OCI-LY3 (cell line): ENCODE results near the gene DGKB.

Experiments used
- H2AFZ ChIP-seq: fragments of 200-600, 300-600 bp; shearing (Covaris generic); 2 replicates; pipeline ENCODE4 v1.6.0; 2014; ENCODE audit warnings: antibody characterized with exemption, low read depth, low read length
- H3K27ac ChIP-seq: fragments of 200-600, 300-600 bp; sonication (generic); 2 replicates; pipeline ENCODE4 v1.5.1; 2014; ENCODE audit warnings: mild to moderate bottlenecking, low read length, moderate library complexity, mixed read lengths
- H3K27me3 ChIP-seq: fragments of 200-600, 300-600 bp; sonication (generic); 2 replicates; pipeline ENCODE4 v1.6.1; 2014; ENCODE audit warnings: low read depth, low read length, mixed read lengths
- H3K36me3 ChIP-seq: fragments of 200-600, 300-600 bp; sonication (generic); replicated peaks from 2 replicates; pipeline ENCODE3; 2014; ENCODE audit warnings: low read depth, low read length, mixed read lengths
- H3K4me1 ChIP-seq: fragments of 300-600, 200-600 bp; sonication (generic); 2 replicates; pipeline ENCODE4 v1.6.1; 2014; ENCODE audit warnings: low read length, mixed read lengths
- H3K4me2 ChIP-seq: fragments of 200-600, 300-600 bp; sonication (generic); 2 replicates; pipeline ENCODE4 v1.6.1; 2014; ENCODE audit warnings: low read length, mixed read lengths
- H3K4me3 ChIP-seq: fragments of 300-600, 200-600 bp; sonication (generic); 2 replicates; pipeline ENCODE4 v1.5.1; 2014; ENCODE audit warnings: antibody characterized with exemption, mild to moderate bottlenecking, low read length, moderate library complexity
- H3K79me2 ChIP-seq: fragments of 300-600, 200-600 bp; shearing (Covaris generic); 2 replicates; pipeline ENCODE4 v1.6.1; 2014; ENCODE audit warnings: mild to moderate bottlenecking, low read length, mixed read lengths
- H3K9ac ChIP-seq: fragments of 300-600, 200-600 bp; shearing (Covaris generic); 2 replicates; pipeline ENCODE4 v1.6.0; 2014; ENCODE audit warnings: mild to moderate bottlenecking, low read length, moderate library complexity
- H3K9me3 ChIP-seq: fragments of 200-600, 300-600 bp; shearing (Covaris generic); 2 replicates; pipeline ENCODE4 v1.6.1; 2014; ENCODE audit warnings: low read length, mixed read lengths; ENCODE audit not compliant: insufficient read depth
- H4K20me1 ChIP-seq: fragments of 200-600, 300-600 bp; sonication (generic); 2 replicates; pipeline ENCODE4 v1.6.1; 2016; ENCODE audit warnings: low read length, mixed read lengths; ENCODE audit not compliant: insufficient read depth
- EZH2phosphoT487 ChIP-seq: fragments of 200-600 bp; shearing (Covaris generic); IDR thresholded peaks from 2 replicates; pipeline ENCODE4 v1.6.1; 2018; ENCODE audit warnings: antibody characterized with exemption, mixed run types, low read depth
- TF ChIP-seq, protein P1 (sequence below): fragments of 200-600, 300-600 bp; sonication (generic); IDR thresholded peaks from 2 replicates; pipeline ENCODE4 v1.5.1; 2014; ENCODE audit warnings: antibody characterized with exemption, low read length, low read depth

Gene DGKB

DNA sequence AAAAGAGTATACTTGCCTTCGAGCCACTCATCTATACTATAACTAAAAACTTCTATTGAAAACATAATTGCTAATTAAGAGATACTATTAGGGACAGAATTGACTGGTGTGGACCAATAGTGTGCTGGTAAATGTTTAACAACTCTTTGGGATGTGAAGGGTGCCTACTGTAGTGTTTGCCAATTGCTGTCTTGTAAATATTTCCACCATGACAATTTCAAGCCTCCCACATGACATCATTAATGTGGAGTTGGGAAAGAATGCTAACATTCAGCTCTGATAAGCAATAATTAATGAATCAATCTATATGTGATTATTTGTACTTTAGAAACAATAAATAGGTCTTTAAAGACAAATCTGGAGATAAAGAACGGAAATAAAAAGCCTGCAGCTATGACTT, 136.8 kb downstream of the DGKB start:
- Histone ChIP-seq H3K27me3 (no peaks in the 10 kb centered on the region), H3K36me3 (no peaks in the 10 kb centered on the region), H3K9me3 (no peaks in the 10 kb centered on the region), H4K20me1 (no peaks in the 10 kb centered on the region), H3K79me2 (no peaks in the 10 kb centered on the region), H3K9ac (no peak overlapping the region), H3K27ac (no peak overlapping the region), H3K4me3 (no peak overlapping the region), H3K4me2 (no peak overlapping the region), H2AFZ (no peak overlapping the region), H3K4me1 (peaks cover 5% of the 10 kb centered on the region; the same call in 1 of the 2 replicates)
- no peak for TF ChIP-seq EZH2phosphoT487
- TF ChIP-seq, protein P1, sequence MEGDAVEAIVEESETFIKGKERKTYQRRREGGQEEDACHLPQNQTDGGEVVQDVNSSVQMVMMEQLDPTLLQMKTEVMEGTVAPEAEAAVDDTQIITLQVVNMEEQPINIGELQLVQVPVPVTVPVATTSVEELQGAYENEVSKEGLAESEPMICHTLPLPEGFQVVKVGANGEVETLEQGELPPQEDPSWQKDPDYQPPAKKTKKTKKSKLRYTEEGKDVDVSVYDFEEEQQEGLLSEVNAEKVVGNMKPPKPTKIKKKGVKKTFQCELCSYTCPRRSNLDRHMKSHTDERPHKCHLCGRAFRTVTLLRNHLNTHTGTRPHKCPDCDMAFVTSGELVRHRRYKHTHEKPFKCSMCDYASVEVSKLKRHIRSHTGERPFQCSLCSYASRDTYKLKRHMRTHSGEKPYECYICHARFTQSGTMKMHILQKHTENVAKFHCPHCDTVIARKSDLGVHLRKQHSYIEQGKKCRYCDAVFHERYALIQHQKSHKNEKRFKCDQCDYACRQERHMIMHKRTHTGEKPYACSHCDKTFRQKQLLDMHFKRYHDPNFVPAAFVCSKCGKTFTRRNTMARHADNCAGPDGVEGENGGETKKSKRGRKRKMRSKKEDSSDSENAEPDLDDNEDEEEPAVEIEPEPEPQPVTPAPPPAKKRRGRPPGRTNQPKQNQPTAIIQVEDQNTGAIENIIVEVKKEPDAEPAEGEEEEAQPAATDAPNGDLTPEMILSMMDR, result no peak

DNA sequence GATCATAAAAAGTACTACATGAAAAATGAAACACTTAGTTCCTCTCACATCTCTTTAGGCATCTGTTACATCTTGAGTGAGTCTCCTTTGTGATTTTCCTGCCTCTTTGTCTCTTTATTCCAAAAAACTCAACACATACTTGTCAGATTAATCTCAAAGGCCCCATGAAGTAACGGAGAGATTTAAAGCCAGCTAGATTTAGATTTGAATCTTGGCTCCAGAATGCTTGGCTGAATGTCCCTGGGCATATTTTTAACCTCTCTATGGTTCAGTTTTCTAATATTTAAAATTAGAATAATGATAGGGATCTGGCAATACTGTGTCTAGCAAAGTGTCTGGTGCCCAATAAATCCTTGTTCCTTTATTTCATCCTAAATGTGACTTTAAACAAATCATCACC, 140.0 kb downstream of the DGKB start:
- Histone ChIP-seq H3K4me1 (peaks cover 5% of the 10 kb centered on the region; the same call in 1 of the 2 replicates), H3K9me3 (no peaks in the 10 kb centered on the region), H2AFZ (no peak overlapping the region), H3K27ac (no peak overlapping the region), H3K79me2 (no peaks in the 10 kb centered on the region), H4K20me1 (no peaks in the 10 kb centered on the region), H3K9ac (no peak overlapping the region), H3K36me3 (no peaks in the 10 kb centered on the region), H3K27me3 (no peaks in the 10 kb centered on the region), H3K4me3 (no peak overlapping the region), H3K4me2 (no peak overlapping the region)
- no peak for TF ChIP-seq EZH2phosphoT487
- TF ChIP-seq, protein P1, result no peak

DNA sequence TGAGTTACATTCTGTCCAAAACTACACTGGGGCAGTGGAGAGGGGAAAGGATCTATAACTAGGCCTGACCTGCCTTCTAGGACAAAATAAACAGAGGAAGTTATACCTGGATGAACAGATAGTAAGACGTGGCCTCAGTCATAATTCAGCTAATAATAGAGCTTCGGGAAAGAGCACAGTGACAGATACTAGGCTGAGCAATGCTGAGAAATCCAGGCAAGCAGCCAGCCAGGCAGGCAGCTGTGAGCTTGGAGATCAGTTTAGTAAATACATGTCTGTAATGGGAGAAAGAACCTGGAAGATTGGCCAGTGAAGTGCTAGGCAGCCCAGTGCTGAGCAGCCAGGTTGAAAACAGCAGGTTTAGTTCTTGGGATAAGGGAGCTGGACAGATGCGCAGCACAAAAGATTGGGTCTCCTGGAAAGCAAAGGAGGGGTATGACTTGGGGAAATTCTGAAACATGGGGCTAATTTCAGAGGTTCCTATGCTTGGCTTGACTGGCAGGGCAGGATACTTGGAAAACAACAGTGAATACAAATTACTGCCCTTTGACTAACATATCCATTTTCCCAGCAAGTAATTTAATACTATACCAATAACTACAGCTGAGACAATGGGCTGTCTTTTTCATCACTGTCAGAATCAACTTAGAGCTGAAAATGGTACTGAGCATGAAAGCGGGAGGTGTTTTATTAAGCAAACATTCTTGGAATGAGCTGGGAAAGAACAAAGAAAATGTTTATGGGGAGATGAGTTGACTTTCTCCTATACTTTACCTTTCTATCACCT, 140.8 kb downstream of the DGKB start:
- no peak overlapping the region for H3K4me2 ChIP-seq
- H3K36me3 ChIP-seq, result no peaks in the 10 kb centered on the region
- peaks cover 5% of the 10 kb centered on the region; the same call in 1 of the 2 replicates for H3K4me1 ChIP-seq
- H3K9me3 ChIP-seq, result no peaks in the 10 kb centered on the region
- H2AFZ ChIP-seq, result no peak overlapping the region
- H3K4me3 ChIP-seq, result no peak overlapping the region
- H3K27ac ChIP-seq, result no peak overlapping the region
- no peaks in the 10 kb centered on the region for H3K79me2 ChIP-seq
- no peaks in the 10 kb centered on the region for H3K27me3 ChIP-seq
- no peak overlapping the region for H3K9ac ChIP-seq
- TF ChIP-seq, protein P1, result no peak
- no peak for TF ChIP-seq EZH2phosphoT487
- H4K20me1 ChIP-seq, result no peaks in the 10 kb centered on the region

DNA sequence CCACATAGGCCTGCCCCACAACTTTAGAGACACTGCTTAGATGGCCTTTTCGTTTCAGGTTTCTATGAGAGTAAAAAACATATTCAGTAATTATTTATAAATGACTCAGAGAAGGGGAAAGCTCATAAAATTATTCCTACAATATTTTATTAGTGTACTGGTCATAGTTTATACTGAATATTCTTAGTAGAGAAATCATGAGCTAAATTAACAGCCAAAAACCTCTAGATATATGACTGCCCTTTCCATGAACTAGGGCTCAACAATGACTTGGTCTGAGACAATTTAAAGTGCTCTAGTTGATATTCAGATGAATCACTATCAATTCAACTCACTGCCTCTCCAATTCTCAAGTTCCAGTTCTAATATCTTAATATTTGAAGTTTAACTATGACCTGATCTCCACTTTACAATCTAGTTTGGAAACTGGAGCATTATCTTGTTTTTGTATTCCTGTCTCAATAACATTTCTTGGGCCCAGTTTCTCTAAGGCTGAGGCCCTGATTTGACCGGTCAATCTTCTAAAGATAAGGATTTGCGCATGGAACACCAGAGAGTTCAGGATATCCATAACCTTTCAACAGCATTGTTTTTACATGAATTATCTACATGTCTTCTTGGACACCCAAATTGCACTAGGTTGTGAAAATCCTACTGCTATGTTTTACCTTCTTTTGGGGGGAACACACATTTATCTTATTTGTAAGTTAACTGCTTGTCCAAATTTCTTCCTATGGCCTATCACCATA, 141.6 kb downstream of the DGKB start:
- H3K4me1 ChIP-seq, result peaks cover 5% of the 10 kb centered on the region; the same call in 1 of the 2 replicates
- H3K79me2 ChIP-seq, result no peaks in the 10 kb centered on the region
- TF ChIP-seq EZH2phosphoT487, result no peak
- TF ChIP-seq, protein P1, result no peak
- no peak overlapping the region for H2AFZ ChIP-seq
- no peak overlapping the region for H3K9ac ChIP-seq
- no peak overlapping the region for H3K4me3 ChIP-seq
- H3K4me2 ChIP-seq, result no peak overlapping the region
- H3K36me3 ChIP-seq, result no peaks in the 10 kb centered on the region
- no peaks in the 10 kb centered on the region for H3K9me3 ChIP-seq
- no peaks in the 10 kb centered on the region for H3K27me3 ChIP-seq
- H3K27ac ChIP-seq, result no peak overlapping the region
- H4K20me1 ChIP-seq, result no peaks in the 10 kb centered on the region
